ENCODE results near the gene GRM8. TPM values are rescaled to one million over a fixed set of nuclear protein-coding genes. Genes with fewer than 3 reads are reported as not detected.

The GRM8 gene
- total RNA-seq, 4 donors from 2014 or later, result not detected

DNA sequence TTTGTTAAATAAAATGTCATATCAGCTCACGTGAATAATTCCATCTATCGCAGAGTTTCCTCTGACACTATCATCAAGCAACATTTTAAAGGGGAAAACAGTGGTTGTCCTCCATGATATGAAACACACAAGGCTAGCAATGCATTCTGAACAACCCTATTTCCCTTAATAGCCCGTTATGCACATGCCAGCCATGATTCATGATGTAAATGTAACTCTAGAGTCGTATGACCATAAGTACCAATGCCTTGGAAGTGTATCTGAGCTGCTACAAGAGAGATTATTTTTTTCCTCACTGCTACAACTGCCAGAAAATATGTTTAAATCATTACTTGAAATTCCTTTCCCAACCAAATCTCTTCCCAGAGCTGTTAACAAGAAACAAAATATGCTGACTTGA lies 159.4 kb downstream of the GRM8 start:
- Histone ChIP-seq H3K4me1 (no peaks in the 10 kb centered on the region), H3K4me3 (no peak overlapping the region), H3K27me3 (no peaks in the 10 kb centered on the region), H3K36me3 (no peaks in the 10 kb centered on the region), H3K9me3 (no peaks in the 10 kb centered on the region), H3K27ac (no peak overlapping the region)
- no peak for TF ChIP-seq POLR2A (IDR thresholded peaks at IDR 0.05)
- no peak for TF ChIP-seq POLR2AphosphoS5 (IDR thresholded peaks at IDR 0.05)
- TF ChIP-seq, protein P1, sequence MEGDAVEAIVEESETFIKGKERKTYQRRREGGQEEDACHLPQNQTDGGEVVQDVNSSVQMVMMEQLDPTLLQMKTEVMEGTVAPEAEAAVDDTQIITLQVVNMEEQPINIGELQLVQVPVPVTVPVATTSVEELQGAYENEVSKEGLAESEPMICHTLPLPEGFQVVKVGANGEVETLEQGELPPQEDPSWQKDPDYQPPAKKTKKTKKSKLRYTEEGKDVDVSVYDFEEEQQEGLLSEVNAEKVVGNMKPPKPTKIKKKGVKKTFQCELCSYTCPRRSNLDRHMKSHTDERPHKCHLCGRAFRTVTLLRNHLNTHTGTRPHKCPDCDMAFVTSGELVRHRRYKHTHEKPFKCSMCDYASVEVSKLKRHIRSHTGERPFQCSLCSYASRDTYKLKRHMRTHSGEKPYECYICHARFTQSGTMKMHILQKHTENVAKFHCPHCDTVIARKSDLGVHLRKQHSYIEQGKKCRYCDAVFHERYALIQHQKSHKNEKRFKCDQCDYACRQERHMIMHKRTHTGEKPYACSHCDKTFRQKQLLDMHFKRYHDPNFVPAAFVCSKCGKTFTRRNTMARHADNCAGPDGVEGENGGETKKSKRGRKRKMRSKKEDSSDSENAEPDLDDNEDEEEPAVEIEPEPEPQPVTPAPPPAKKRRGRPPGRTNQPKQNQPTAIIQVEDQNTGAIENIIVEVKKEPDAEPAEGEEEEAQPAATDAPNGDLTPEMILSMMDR (IDR thresholded peaks at IDR 0.05), result no peak
- TF ChIP-seq EP300 (IDR thresholded peaks at IDR 0.05), result no peak
- no peak for DNase-seq (ENCODE audit: low spot score in 2 of 2)
- 72% methylated on average over 4 of the region's 4 CpGs for WGBS

DNA sequence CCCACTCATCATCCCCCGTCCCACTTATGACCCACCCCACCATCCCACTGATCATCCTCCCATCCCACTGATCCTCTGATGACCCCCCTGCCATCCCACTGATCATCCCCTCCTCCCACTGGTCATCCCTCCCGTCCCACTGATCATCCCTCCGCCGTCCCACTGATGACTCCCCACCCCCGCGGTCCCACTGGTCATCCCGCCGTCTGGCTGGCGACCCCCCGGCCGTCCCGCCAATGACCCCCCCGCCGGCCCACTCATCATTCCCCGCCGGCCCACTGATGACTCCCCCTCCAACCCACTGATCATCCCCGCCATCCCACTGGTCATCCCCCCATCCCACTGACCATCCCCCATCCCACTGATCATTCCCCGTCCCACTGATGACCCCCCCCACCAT lies 161.1 kb downstream of the GRM8 start:
- no peaks in the 10 kb centered on the region for H3K27me3 ChIP-seq
- WGBS, result 98% methylated on average over 18 of the region's 18 CpGs

DNA sequence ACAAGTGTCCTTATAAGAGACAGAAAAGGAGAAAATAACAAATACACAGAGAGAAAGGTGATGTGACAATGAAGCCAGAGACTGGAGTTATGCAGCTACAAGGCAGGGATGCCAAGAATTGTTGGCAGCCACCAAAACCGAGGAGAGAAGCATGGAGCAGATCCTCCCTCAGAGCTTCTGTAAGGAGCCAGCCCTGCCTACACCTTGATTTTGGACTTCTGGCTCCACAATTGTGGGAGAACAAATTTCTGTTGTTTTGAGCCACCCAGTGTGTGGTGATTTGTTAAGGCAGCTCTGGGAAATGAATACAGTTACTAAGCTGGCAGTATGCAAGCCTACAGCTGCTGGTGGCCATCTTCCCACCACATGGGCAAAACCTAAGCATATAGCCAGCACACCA lies 163.6 kb downstream of the GRM8 start:
- H3K4me1 ChIP-seq, result no peaks in the 10 kb centered on the region

More for the DNA sequence above, 161.1 kb downstream of the GRM8 start:
- Histone ChIP-seq H3K36me3 (no peaks in the 10 kb centered on the region), H3K4me1 (no peaks in the 10 kb centered on the region), H3K27ac (no peak overlapping the region), H3K4me3 (no peak overlapping the region), H3K9me3 (no peaks in the 10 kb centered on the region)
- no peak for TF ChIP-seq POLR2A (IDR thresholded peaks at IDR 0.05)
- DNase-seq (ENCODE audit: low spot score in 2 of 2), result no peak

DNA sequence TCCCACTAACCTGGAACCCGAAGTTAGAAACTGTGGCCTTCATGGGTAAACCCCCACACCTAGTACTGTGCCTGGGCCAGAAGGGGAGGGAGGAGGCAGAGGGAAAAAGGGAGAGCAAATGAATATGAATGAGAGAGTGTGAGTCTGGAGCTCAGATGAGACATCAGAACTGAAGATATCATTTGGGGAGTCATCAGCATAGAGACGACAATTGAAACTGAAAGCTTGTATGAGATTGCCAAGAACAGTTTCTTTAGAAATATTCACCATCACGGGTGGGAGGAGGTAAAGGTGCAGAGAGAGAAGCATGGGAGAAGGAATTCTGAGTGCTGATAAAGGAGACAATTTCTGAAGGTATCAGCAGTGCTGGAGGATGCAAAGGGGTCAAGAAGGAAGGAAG lies 171.2 kb downstream of the GRM8 start:
- Histone ChIP-seq H3K27ac (no peak overlapping the region), H3K4me1 (no peaks in the 10 kb centered on the region), H3K36me3 (no peaks in the 10 kb centered on the region), H3K4me3 (no peak overlapping the region), H3K9me3 (peaks cover 3% of the 10 kb centered on the region), H3K27me3 (no peaks in the 10 kb centered on the region)
- 79% methylated on average over 3 of the region's 3 CpGs for WGBS
- no peak for DNase-seq (ENCODE audit: low spot score in 2 of 2)
- TF ChIP-seq POLR2AphosphoS5 (IDR thresholded peaks at IDR 0.05), result no peak
- TF ChIP-seq, protein P1 (IDR thresholded peaks at IDR 0.05), result no peak
- TF ChIP-seq EP300 (IDR thresholded peaks at IDR 0.05), result no peak
- no peak for TF ChIP-seq POLR2A (IDR thresholded peaks at IDR 0.05)

More for the DNA sequence above, 163.6 kb downstream of the GRM8 start:
- no peak for DNase-seq (ENCODE audit: low spot score in 2 of 2)
- Histone ChIP-seq H3K27me3 (no peaks in the 10 kb centered on the region), H3K4me3 (no peak overlapping the region), H3K36me3 (no peaks in the 10 kb centered on the region), H3K27ac (no peak overlapping the region), H3K9me3 (peaks cover 3% of the 10 kb centered on the region)
- WGBS, result 38% methylated on average over 1 of the region's 1 CpG
- TF ChIP-seq POLR2A (IDR thresholded peaks at IDR 0.05) (no peak), EP300 (IDR thresholded peaks at IDR 0.05) (no peak), POLR2AphosphoS5 (IDR thresholded peaks at IDR 0.05) (no peak)
- TF ChIP-seq, protein P1 (IDR thresholded peaks at IDR 0.05), result no peak

DNA sequence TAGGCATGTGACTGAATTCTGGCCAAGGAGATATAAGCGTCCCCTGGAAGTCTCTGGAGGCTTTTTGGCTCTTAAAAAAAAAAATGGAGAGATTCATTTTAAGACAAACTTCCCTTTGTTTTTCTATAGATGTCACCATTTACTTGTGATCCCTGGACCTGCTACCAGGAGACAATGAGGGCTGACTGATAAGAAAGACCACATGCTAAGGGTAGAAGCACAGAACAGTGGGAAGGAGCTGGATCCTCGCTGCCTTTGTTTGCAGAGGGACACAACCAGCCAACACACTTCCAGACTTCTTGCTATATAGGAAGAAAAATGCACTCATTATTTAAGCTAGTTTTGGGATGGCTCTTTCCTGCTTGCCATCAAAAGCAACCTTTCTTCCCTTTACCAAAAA lies 172.2 kb downstream of the GRM8 start:
- Histone ChIP-seq H3K4me1 (no peaks in the 10 kb centered on the region), H3K4me3 (no peak overlapping the region), H3K27ac (no peak overlapping the region), H3K36me3 (no peaks in the 10 kb centered on the region), H3K9me3 (peaks cover 3% of the 10 kb centered on the region), H3K27me3 (no peaks in the 10 kb centered on the region)
- TF ChIP-seq POLR2A (IDR thresholded peaks at IDR 0.05) (no peak), POLR2AphosphoS5 (IDR thresholded peaks at IDR 0.05) (no peak), EP300 (IDR thresholded peaks at IDR 0.05) (no peak)
- TF ChIP-seq, protein P1 (IDR thresholded peaks at IDR 0.05), result no peak
- 72% methylated on average over 2 of the region's 2 CpGs for WGBS
- DNase-seq (ENCODE audit: low spot score in 2 of 2), result no peak

DNA sequence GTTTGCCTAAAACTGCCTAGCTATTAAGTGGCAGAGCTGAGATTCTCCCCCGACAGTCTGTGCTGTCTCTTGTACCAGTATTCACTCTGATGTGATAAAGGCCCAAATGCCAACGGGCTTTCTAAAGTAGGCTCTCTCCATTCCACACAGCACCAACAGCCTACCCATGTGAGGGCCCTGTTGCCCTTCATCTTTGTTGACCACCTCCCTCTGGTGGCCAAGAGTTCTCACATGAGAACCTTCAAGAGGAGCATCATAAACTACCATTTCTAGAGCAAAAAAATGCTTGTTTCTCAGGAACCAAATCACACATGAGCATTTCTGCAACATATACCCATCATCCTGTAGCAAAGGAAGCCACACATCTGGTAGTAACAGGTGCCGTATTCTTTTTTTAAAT lies 185.8 kb downstream of the GRM8 start:
- TF ChIP-seq POLR2A (IDR thresholded peaks at IDR 0.05), result no peak
- no peak for TF ChIP-seq POLR2AphosphoS5 (IDR thresholded peaks at IDR 0.05)
- TF ChIP-seq, protein P1 (IDR thresholded peaks at IDR 0.05), result no peak
- TF ChIP-seq EP300 (IDR thresholded peaks at IDR 0.05), result no peak
- Histone ChIP-seq H3K27me3 (no peaks in the 10 kb centered on the region), H3K36me3 (no peaks in the 10 kb centered on the region), H3K4me1 (no peaks in the 10 kb centered on the region), H3K9me3 (peaks cover 11% of the 10 kb centered on the region), H3K27ac (no peak overlapping the region), H3K4me3 (no peak overlapping the region)
- DNase-seq (ENCODE audit: low spot score in 2 of 2), result no peak
- 78% methylated on average over 3 of the region's 3 CpGs for WGBS

Measured in suprapubic skin (tissue), 4 donors.